Esophagus squamous epithelium (tissue), 5 donors: ENCODE measurements around the gene SFMBT1. TPM values are rescaled to one million over a fixed set of nuclear protein-coding genes. Genes with fewer than 3 reads are reported as not detected.

Experiments
- DNase-seq: peaks from one replicate; lab custom pipeline; 2025; lab: John Stamatoyannopoulos, UW
- H3K27ac ChIP-seq, 4 donors: fragments of 200-600 bp; sonication (generic); one replicate each; pipeline ENCODE4 v1.5.1; 2016 to 2019; ENCODE audit warnings: mild to moderate bottlenecking in 1 of 4
- H3K27me3 ChIP-seq, 4 donors: fragments of 200-600 bp; sonication (generic); 1 replicate in 3 of 4; 2 replicates in 1 of 4; pipeline versions ENCODE4 v1.5.1 to v1.6.0; 2017 to 2021; ENCODE audit warnings: antibody characterized with exemption in 1 of 4
- H3K36me3 ChIP-seq, 3 donors: fragments of 200-600 bp; sonication (generic); one replicate each; pipeline ENCODE4 v1.5.1; 2016 to 2019
- H3K4me1 ChIP-seq, 3 donors: fragments of 200-600 bp; sonication (generic); one replicate each; pipeline ENCODE4 v1.5.1; 2017 to 2019
- H3K4me3 ChIP-seq, 4 donors: fragments of 200-600 bp; sonication (generic); 1 replicate in 3 of 4; 2 replicates in 1 of 4; pipeline ENCODE4 v1.5.1; 2016 to 2019; ENCODE audit warnings: mild to moderate bottlenecking in 2 of 4, moderate library complexity in 1 of 4
- H3K9me3 ChIP-seq, 3 donors: fragments of 200-600 bp; sonication (generic); one replicate each; pipeline ENCODE4 v1.5.1; 2016 to 2019
- POLR2A ChIP-seq, 4 donors: fragments of 450-650 bp; IDR thresholded peaks; one replicate each; pipeline ENCODE4 v1.6.1; 2017; ENCODE audit warnings: antibody characterized with exemption in 4 of 4, mild to moderate bottlenecking in 4 of 4, moderate library complexity in 3 of 4
- WGBS, 2 donors: methylation state at CpG; one replicate each; pipeline ENCODE4 v1.1.5; 2018; 5-methylcytosine and 5-hydroxymethylcytosine counted together
- intact Hi-C: fragments of 100-400 bp; cut with DNase I; formaldehyde crosslinking; loops from one replicate; pipeline ENCODE4 v1.15.0; 2022
- total RNA-seq, 4 donors: library from RNA; depleted of rRNA; stranded (reverse); fragments of >200 nt; gene quantifications; one replicate each; pipeline ENCODE4 v1.1.0, GENCODE V29; 2016
- TF ChIP-seq, protein P1 (sequence below), 6 experiments: fragments of 450-650 bp in 4 of 6; fragments of 200-600 bp in 2 of 6; sonication (generic) in 2 of 6; IDR thresholded peaks; one replicate each; pipeline ENCODE4 v1.5.1; 2016 to 2019; ENCODE audit warnings: antibody characterized with exemption in 6 of 6, mild to moderate bottlenecking in 4 of 6, moderate library complexity in 4 of 6
- donor health status: DM: yes; HTN: yes; CAD: no.

Gene SFMBT1
- total RNA-seq, 4 donors from 2014 or later, result 6.6 to 26.7 (median 9.4) TPM

DNA sequence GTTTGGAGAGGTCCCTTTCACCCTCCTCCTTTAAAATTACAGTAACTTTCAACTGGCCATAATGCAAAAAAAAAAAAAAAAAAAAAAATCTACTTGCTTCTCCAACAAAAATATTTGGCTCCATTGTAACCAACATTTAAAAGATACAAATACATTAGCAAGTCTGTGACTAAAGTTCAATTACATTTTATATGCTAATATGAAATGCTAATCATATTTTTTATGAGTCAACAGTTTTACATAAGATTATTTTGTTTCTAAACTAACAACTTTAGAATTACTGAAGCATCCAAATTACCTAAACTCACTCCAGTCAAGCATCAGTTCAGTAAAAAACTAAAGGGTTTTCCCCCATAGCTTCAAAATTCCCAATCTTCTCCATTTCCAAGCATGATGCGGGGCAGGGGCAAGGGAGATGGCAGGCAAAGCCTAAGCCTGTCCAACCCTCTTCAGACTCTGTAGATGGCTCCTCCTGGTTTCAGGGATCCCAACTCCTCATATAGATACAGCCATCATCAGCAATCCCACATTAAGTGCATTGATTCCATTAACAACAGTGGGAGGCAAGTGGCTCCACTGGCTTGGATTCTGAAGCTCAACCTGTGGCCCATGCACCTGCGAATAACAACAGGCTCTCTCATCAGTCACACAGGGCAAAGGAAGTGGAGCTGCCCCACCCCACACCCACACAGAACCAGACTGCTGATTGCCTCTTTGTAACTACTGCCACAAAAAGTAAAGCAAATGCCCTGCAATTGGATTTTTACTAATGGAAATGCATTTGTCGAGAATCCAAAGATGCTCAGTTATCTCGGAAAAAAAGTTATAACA is 15.0 kb downstream of the SFMBT1 start:
- no peaks in the 10 kb centered on the region for H3K9me3 ChIP-seq
- no peak overlapping the region for H3K27ac ChIP-seq
- H3K36me3 ChIP-seq, result no peaks in the 10 kb centered on the region
- H3K4me1 ChIP-seq, result peaks cover 0 to 11% (median 0%) of the 10 kb centered on the region in 3 donors
- H3K4me3 ChIP-seq, result no peak overlapping the region
- DNase-seq, result no peak
- no peaks in the 10 kb centered on the region for H3K27me3 ChIP-seq
- intact Hi-C loops, result no loop called here
- WGBS, 2 donors, result 59 to 74% methylated on average over 4 of the region's 4 CpGs
- TF ChIP-seq POLR2A (IDR thresholded peaks at IDR 0.05), result no peak
- TF ChIP-seq, protein P1, sequence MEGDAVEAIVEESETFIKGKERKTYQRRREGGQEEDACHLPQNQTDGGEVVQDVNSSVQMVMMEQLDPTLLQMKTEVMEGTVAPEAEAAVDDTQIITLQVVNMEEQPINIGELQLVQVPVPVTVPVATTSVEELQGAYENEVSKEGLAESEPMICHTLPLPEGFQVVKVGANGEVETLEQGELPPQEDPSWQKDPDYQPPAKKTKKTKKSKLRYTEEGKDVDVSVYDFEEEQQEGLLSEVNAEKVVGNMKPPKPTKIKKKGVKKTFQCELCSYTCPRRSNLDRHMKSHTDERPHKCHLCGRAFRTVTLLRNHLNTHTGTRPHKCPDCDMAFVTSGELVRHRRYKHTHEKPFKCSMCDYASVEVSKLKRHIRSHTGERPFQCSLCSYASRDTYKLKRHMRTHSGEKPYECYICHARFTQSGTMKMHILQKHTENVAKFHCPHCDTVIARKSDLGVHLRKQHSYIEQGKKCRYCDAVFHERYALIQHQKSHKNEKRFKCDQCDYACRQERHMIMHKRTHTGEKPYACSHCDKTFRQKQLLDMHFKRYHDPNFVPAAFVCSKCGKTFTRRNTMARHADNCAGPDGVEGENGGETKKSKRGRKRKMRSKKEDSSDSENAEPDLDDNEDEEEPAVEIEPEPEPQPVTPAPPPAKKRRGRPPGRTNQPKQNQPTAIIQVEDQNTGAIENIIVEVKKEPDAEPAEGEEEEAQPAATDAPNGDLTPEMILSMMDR (IDR thresholded peaks at IDR 0.05), result no peak

GRCh38 chr3:53028641-53029040 is 17.2 kb downstream of the SFMBT1 start:
- no peak for DNase-seq
- no peak overlapping the region for H3K4me3 ChIP-seq
- no peaks in the 10 kb centered on the region for H3K27me3 ChIP-seq
- no peak overlapping the region for H3K27ac ChIP-seq
- 83 to 97% methylated on average over 5 to 6 of the region's 7 CpGs for WGBS, 2 donors
- no peaks in the 10 kb centered on the region for H3K9me3 ChIP-seq
- no peaks in the 10 kb centered on the region for H3K36me3 ChIP-seq
- TF ChIP-seq, protein P1 (IDR thresholded peaks at IDR 0.05), result no peak
- no peak for TF ChIP-seq POLR2A (IDR thresholded peaks at IDR 0.05)
- peaks cover 0 to 6% (median 0%) of the 10 kb centered on the region in 3 donors for H3K4me1 ChIP-seq
- intact Hi-C loops, result no loop called here

DNA sequence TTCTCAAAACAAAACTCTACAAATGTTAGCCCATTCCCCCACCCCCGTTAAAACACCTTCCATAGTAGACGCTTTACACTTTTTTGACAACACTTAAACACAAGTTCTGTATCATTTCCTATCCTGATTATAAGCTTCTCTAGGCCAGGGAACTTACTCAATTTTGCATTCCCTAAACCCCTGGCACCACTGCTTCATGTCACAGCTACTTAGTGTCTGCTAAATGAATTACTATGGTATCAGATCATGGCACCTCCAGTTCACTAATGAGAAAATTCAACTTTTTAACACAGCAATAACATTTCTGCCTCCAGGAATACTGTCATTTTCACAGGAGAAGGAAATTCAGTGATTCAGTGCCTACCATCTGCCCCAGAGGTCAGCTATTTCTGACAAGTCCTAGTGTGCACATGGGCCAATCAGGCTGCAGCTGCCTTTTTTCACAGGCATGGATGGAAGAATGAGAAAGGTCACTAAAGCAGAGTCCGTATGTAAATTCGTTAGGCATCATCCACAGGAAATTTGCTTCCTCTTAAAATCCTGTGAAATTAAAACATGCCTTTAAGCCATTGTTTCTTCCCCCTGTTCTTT is 18.5 kb downstream of the SFMBT1 start:
- no peaks in the 10 kb centered on the region for H3K27me3 ChIP-seq
- no peak for TF ChIP-seq POLR2A (IDR thresholded peaks at IDR 0.05)
- TF ChIP-seq, protein P1 (IDR thresholded peaks at IDR 0.05), result no peak
- no peak overlapping the region for H3K27ac ChIP-seq
- intact Hi-C loops, result no loop called here
- peaks cover 0 to 13% (median 0%) of the 10 kb centered on the region in 3 donors for H3K4me1 ChIP-seq
- DNase-seq, result no peak
- no peaks in the 10 kb centered on the region for H3K36me3 ChIP-seq
- WGBS, 2 donors, result 85 to 90% methylated on average over 4 of the region's 4 CpGs
- H3K4me3 ChIP-seq, result no peak overlapping the region
- no peaks in the 10 kb centered on the region for H3K9me3 ChIP-seq

GRCh38 chr3:53026382-53027162 is 19.3 kb downstream of the SFMBT1 start:
- Histone ChIP-seq H3K27ac (no peak overlapping the region), H3K27me3 (no peaks in the 10 kb centered on the region), H3K4me3 (no peak overlapping the region), H3K4me1 (peaks cover 0 to 13% (median 0%) of the 10 kb centered on the region in 3 donors), H3K9me3 (no peaks in the 10 kb centered on the region), H3K36me3 (no peaks in the 10 kb centered on the region)
- intact Hi-C loops, result no loop called here
- TF ChIP-seq, protein P1 (IDR thresholded peaks at IDR 0.05), result no peak
- no peak for TF ChIP-seq POLR2A (IDR thresholded peaks at IDR 0.05)
- no peak for DNase-seq
- 78 to 80% methylated on average over 10 of the region's 10 CpGs for WGBS, 2 donors
